ENCODE results near the gene PER1. TPM values are rescaled to one million over a fixed set of nuclear protein-coding genes. Genes with fewer than 3 reads are reported as not detected.

Gene PER1
- total RNA-seq, 1 experiment from 2014 or later: 17.1 TPM

GRCh38 chr17:8189041-8189710, 37.0 kb upstream of the PER1 start:
- H3K4me1 ChIP-seq (ENCODE audit: control insufficient read depth, insufficient read depth, low read length): peaks cover 22% of the 10 kb centered on the region
- H3K36me3 ChIP-seq (ENCODE audit: control insufficient read depth, insufficient read depth, low read length): no peaks in the 10 kb centered on the region
- in situ Hi-C loops (cut with HindIII; ENCODE audit: low pct_unique_long_range_greater_than_20kb, low sequenced_read_pairs): no loop called here
- ATAC-seq: no peak
- no peaks in the 10 kb centered on the region for H3K27me3 ChIP-seq (ENCODE audit: control insufficient read depth, insufficient read depth, low read length)
- BruUV-seq (replicated peaks): no TSS peak
- H3K27ac ChIP-seq (ENCODE audit: low read length): peak overlapping the region; percentile 82
- POLR2A ChIA-PET: no interaction called here
- intact Hi-C loops (cut with micrococcal nuclease; ENCODE audit: unreplicated experiment): no loop called here
- TF ChIP-seq CTCF (IDR thresholded peaks at IDR 0.05): no peak
- no peak for TF ChIP-seq POLR2AphosphoS5 (IDR thresholded peaks at IDR 0.05; ENCODE audit: low read depth, low read length)
- no peak for DNase-seq (ENCODE audit: low read depth, low spot score)
- CTCF ChIA-PET: interaction anchor here (0.6 kb wide), 1 partner anchor 35 kb away, joined by 7 read pairs; no protein-coding TSS in a partner anchor
- H3K9me3 ChIP-seq (ENCODE audit: control insufficient read depth, insufficient read depth, low read depth, low read length): no peaks in the 10 kb centered on the region
- peak overlapping the region; percentile 71 to 73 for H3K4me3 ChIP-seq (ENCODE audit: low read depth in 2 of 2, low read length in 2 of 2)

GRCh38 chr17:8188263-8188839, 36.1 kb upstream of the PER1 start:
- ChIA-PET POLR2A (interaction anchor here (1.4 kb wide), 1 partner anchor 15 kb away, joined by 5 read pairs; no protein-coding TSS in a partner anchor), CTCF (interaction anchor here (0.6 kb wide), 1 partner anchor 34 kb away, joined by 7 read pairs; no protein-coding TSS in a partner anchor)
- H3K27me3 ChIP-seq (ENCODE audit: control insufficient read depth, insufficient read depth, low read length): no peaks in the 10 kb centered on the region
- peaks cover 22% of the 10 kb centered on the region for H3K4me1 ChIP-seq (ENCODE audit: control insufficient read depth, insufficient read depth, low read length)
- DNase-seq (ENCODE audit: low read depth, low spot score) (no peak), ATAC-seq (no peak)
- no peaks in the 10 kb centered on the region for H3K36me3 ChIP-seq (ENCODE audit: control insufficient read depth, insufficient read depth, low read length)
- H3K4me3 ChIP-seq (ENCODE audit: low read depth in 2 of 2, low read length in 2 of 2): peak overlapping the region; percentile 71 to 73
- in situ Hi-C loops (cut with HindIII; ENCODE audit: low pct_unique_long_range_greater_than_20kb, low sequenced_read_pairs) (no loop called here), intact Hi-C loops (cut with micrococcal nuclease; ENCODE audit: unreplicated experiment) (no loop called here)
- TSS peak; percentile 86 for BruUV-seq (replicated peaks)
- peak overlapping the region; percentile 82 for H3K27ac ChIP-seq (ENCODE audit: low read length)
- TF ChIP-seq SIN3A (IDR thresholded peaks at IDR 0.05; ENCODE audit: borderline replicate concordance, insufficient read depth, low read depth, low read length) (no peak), POLR2AphosphoS5 (IDR thresholded peaks at IDR 0.05; ENCODE audit: low read depth, low read length) (no peak), REST (IDR thresholded peaks at IDR 0.05; ENCODE audit: insufficient read depth in 1 of 2, low read depth in 2 of 2, low read length in 1 of 2) (no peak), CTCF (IDR thresholded peaks at IDR 0.05) (no peak), TCF7L2 (IDR thresholded peaks at IDR 0.05; ENCODE audit: low read depth, low read length) (no peak)
- H3K9me3 ChIP-seq (ENCODE audit: control insufficient read depth, insufficient read depth, low read depth, low read length): no peaks in the 10 kb centered on the region

Data from Panc1 (cell line).